CD4-positive, alpha-beta T cell treated with Interleukin-1 beta for 1 hour (primary cell): ENCODE measurements around the gene ABLIM2.

Experiments
- DNase-seq, 2 donors: peaks; one replicate each; pipeline ENCODE4 v3.0.0-alpha.2; 2020 to 2022

Gene ABLIM2

DNA sequence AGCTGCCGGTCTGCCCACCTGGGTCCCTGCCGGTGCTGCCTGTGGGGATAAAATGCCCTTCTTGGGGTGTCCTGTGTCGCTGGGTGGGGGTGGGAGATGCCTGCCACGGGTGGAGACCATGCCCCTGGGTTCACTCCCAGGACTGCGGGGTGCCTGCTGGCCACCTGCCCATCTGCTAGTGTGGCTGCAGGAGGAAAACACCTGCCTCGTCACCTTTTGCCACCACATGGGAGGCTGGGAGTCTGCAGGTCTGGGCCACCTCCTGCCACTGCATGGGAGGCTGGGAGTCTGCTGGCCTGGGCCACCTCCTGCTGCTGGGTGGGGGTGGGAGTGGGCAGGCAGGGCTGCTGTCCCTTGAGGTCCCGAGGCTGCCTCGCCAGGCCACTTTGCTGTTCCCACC lies 160.2 kb downstream of the ABLIM2 start:
- DNase-seq, result no peak

DNA sequence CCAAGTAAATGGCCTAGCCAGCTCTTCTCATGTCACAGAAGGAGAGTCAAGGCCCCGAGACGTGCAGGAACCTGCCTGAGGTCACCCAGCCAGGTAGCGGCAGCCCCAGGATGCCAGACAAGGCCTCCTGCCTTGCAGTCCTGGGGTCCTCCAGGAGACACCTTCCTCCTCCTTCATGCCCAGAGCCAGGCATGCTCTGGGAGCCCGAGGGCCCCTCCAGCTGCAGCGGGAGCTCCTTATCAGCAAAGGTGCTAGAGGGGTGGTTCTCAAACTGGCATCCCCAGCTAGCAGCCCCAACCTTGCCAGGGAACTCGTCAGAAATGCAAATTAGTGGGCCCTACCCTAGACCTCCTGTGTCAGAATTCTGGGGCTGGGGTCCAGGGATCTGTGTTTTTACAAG lies 162.7 kb downstream of the ABLIM2 start:
- DNase-seq, result no peak

GRCh38 chr4:7995135-7995534 lies 163.5 kb downstream of the ABLIM2 start:
- DNase-seq, result no peak

DNA sequence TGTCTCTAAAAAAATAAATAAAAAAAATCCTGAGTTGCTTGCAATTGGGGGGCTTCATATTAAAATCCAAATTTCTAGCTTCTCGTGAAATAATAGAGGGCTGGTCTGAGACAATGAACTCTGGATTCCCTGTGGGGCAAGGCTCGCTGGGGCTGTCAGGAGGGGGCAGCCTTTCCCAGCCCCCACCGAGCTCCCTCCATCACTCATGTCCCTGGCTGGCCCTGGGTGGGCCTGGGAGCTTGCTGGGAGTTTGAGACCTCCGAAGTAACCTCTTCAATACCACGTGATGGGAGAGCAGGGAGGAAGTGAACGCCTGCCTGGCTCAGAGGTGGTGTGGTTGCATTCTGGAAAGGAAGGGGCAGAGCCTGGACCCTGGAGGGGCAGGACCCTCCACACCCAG lies 164.9 kb downstream of the ABLIM2 start:
- DNase-seq, result no peak

- no peak for DNase-seq
Observed at GRCh38 chr4:7992846-7993245, 165.8 kb downstream of the ABLIM2 start.

- DNase-seq, result no peak
Observed at GRCh38 chr4:7990807-7991459, 167.7 kb downstream of the ABLIM2 start.

DNA sequence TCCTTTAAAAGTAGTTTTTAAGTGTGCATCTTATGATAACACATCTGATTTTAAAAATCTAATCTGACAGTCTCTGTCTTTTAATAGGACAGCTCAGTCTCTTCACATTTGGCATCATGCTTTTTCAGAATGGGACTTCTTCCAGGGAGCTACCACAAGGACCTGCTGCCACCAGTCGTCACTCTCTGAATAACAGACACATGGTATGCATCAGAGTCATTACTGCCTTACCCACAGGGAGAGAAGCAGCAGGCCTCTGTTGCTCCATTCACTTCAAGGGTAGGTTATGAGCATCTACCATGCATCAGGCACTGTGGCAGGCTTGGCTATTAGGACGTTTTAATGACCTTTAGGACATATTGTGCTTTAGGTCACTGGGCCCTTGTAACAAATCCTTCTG lies 169.0 kb downstream of the ABLIM2 start:
- DNase-seq, result no peak

DNA sequence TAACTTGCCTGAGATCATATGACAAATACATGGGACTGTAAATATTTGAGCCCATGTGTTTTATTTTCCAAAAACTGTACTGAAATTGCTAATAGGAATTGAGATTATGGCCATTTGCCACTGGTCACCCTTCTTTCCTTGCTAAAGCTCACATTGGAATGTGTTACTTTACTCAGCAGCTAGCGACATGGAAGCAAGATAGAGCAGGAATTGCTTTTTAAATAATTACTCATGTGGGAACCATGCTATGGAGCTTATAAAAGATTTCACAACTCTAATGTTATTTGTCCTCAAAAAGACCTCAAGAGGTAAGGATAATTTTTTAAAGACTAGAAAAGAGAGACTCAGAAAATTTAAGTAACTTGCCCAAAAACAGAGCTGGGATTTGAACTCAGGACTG lies 170.2 kb downstream of the ABLIM2 start:
- DNase-seq, result no peak

DNA sequence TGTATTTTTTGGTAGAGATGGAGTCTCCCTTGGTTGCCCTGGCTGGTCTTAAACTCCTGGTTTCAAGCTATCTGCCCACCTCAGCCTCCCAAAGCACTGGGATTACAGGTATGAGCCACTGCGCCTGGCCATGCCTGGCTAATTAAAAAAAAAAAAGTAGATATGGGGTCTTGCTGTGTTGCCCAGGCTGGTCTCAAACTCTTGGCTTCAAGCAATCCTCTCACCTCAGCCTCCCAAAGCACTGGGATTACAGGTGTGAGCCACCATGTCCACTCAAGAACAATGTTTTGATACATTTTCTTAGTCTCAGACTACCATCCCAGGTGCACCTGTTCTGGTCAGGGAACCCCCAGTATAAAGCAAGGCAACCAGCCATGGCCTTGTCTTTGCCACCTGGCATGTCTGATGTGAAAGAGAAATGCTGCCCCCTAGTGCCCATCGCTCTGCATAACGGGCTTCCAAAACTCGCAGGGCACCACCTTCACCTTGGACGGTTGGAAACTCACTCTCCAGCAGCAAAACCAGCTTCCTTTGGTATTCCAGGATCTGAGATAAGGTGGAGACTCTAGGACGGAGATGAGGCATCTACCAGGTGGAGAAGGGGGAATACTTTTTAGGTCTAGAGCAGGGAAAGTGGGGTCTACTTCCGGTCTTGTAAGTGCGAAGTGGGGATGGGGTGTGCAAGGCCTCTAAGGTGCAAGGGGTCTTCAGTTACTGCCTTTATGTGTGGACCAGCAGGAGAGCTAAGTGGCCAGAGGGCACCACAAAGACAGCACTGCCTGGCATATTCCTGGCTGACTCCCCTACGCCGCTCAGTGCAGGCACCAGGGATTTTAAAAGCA lies 171.2 kb downstream of the ABLIM2 start:
- peak; percentile 60 to 80 for DNase-seq

- DNase-seq, result no peak
Observed at GRCh38 chr4:7985891-7986441, 172.6 kb downstream of the ABLIM2 start.

DNA sequence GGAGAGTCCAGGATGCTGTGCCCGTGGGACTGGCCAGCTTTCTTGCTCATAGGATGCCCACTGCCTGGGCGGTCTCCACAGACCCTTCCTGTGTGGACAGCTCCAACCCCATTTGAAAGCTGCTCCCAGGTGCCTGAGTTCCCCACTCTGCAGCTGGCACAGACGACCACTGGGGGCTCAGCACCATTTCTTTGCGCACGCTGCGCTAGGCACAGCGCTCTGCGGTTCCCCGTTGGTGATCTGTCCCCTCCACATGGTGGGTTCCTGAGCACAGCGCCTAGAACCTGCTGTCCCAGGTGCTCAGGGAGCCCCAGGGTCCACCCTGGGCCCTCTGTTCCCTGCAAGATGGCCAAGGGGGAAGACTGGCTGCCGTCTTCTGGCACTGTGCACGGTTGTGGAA lies 173.5 kb downstream of the ABLIM2 start:
- no peak for DNase-seq

DNA sequence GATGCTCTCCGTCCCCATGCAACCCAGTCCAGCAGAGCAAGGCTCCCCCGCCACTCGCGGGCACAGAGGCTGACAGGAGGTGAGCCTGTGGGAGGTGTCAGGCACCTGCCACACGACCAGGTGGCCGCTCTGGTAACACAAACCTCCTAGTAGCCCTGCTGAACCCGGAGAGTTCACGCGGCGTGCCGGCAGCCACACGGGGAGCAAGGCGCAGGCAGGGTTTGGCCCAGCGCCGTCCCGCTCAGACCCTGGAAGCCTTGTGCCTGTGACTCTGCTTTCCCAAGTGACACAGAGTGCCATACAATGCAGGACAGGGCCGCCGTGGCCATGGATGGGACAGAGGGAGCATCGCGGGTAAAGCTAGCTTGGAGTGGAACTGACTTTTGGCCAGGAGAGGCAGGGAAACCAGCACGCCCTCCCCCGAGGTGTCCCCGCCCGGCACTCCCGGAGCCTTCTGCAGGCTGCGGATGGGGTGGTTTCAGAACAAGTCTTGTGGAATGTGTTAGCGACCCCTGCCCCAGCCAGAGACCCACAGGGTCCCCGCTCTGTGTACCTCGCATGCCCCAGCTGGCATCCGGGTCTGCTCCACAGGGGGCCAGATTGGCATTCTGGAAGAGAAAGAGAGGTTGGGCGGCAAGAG lies 174.2 kb downstream of the ABLIM2 start:
- DNase-seq, result no peak

DNA sequence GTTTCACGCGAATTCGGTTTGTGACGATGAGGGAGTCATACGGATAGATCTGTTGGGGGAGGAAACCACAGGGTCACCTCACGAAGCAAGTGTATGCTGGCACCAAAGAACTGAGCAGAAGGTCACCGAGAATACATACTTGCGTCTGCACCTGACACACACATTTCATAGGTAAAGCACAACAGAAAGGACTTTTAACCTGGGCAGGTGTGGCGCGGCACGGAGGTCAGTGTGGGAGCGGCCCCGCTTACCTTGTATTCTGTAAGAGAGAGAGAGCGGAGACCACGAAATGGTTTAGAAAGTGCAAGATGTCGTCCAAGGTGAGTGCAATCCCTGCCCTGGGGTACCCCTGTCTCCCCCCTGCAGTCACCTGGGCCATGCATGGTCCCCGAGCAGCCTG lies 175.3 kb downstream of the ABLIM2 start:
- DNase-seq, result no peak

DNA sequence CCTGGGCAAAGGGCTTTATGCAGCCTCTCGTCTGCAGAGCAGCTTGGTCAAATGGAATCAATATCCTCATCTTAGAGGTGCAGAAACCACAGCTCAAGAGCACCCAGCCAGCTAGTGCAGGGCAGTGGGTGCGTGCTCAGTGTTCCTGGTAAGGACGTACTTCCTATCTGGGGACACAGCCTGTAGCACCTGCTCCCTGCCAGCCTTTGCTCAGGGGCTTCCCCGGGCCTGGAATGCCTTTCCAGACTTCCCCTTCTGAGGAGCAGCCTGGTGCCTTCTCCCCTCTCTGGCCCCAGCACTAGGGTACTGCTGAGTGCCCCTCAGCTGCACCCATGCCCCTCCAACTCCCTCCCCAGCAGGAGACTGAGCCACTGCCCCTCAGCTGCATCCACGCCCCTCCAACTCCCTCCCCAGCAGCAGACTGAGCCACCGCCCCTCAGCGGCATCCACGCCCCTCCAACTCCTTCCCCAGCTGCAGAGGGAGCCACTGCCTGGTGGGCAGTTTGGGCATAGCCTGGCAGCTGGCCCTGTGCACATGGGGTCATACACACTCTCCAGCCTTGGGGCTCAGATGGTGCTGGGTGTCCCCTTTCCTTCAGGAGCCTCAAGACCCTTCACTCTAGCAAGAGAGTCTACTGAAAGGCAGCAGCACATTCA lies 176.7 kb downstream of the ABLIM2 start:
- no peak for DNase-seq

GRCh38 chr4:7980036-7980435 lies 178.6 kb downstream of the ABLIM2 start:
- DNase-seq, result no peak

DNA sequence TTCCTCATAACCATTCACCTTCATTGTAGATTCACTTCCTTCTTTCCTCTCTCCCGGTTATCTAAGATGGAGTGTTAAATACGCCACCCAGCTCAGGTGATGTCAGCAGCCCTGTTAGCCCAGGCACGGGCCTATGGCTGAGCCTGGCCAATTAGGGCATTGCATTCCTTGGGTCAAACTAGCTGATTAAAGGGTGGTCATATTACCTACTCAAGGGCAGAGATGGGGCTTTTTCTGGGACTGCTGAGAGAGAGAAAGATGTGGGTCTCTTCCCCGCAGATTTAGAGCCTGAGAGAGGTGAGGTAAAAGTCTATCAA lies 179.0 kb downstream of the ABLIM2 start:
- DNase-seq, result no peak

DNA sequence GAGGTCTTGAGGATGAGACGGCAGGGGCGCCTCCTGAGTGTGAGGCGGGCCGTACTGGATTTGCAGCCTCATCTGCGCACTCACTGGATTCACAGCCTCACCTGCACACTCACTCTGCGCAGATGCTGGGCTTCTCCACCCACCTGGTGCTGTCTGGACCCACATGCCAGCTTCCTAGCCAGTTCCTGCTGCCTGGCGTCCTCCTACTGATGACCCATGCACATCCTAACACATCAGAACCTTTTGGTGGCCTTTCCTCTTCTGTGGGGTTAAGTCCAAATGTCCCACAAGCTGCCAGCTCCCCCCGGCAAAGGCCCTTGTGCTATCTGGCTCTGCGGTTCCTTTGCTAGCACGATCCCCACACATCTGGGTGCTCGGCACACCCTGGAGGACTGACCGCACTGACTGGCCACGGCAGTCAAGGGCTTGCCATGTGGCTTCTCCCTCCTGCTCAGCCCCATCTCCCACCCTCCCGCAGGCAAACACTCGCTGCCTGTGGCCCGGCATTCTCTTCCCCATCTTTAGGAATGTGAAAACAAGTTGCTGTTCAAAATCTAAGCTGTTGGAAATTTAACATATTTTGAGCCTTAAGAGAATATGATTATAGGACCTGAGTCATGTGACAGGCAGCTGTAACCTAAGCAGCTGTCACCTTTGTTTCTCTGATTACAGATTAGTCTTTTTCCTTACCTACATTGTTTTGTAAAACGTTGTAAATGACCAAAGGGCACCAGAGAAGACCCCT lies 179.5 kb downstream of the ABLIM2 start:
- no peak for DNase-seq

DNA sequence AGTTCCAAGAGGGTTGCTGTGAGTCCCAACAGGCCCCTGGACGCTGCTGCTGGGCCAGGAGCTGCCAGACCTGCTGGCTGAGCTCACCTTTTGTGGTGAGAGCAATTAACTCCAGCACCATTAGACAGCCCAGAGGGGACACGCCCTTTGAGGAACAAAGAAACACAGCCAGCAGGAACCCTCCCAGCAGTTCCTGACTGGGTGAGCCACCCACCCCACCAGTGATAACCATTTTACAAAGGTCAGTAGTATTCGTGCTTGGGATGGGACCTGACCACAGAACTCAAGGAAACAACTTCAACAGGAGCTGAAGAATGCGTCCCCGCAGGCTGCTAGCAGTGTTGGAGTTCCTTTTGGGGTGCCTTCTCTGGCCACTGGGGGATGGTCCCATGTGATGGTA lies 180.1 kb downstream of the ABLIM2 start:
- DNase-seq, result no peak

GRCh38 chr4:7976634-7977033 lies 182.0 kb downstream of the ABLIM2 start:
- DNase-seq, result no peak

DNA sequence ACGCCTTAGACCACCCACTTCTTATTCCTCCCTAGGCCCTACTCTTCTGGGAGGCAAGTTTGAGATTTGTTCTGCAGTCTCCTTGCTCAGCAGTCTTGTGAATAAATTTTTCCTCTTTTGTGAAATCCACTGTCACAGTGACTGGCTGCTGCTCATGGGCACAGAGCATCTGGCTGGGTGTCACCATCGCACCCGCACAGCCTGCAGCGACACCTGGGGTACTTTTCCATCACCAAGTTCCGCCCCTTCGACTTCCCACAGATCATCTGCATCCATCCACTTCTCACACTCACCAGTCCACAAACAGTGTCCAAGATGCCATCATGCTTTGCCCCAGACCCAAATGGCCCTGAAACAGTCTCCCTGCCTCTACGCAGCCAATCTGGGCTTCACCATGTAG lies 182.6 kb downstream of the ABLIM2 start:
- DNase-seq, result no peak

DNA sequence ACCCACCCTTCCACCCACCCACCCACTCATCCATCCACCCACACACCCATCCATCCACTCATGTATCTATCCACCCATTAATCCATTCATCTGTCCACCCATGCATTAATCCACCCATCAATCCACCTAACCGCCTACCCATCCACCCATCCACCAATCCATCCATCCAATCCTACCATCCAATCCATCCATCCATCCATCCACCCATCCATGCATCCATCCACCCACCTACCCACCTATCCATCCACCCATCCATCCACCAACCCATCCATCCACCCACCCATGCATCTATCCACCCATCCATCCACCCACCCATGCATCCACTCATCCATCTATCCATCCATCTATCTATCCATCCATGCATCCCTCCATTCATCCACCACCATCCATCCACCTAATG lies 184.2 kb downstream of the ABLIM2 start:
- no peak for DNase-seq

DNA sequence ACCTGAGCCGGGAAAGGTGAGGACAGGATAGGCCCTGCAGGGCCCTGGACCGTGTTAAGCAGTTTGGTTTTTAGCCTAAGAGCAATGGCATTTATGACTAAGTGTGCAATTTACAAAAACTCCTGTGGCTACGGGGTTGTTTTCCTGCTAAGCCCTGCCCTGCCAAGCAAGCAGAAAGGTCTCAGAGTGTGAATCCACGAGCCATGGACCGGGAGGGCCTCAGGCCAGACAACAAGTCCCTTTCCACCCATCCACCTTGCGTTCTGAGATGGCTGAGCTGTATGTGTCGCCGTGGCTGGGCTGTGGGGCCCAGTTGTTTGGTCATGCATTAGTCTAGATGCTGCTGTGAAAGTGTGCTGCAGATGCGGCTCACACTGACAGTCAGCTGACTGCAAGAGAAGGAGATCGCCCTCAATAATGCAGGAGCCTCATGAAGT lies 185.1 kb downstream of the ABLIM2 start:
- no peak for DNase-seq
